Sigmoid colon (tissue), 7 donors: Measurements from ENCODE around the gene TNFSF18. TPM values are rescaled to one million over a fixed set of nuclear protein-coding genes. Genes with fewer than 3 reads are reported as not detected.
A peak's percentile ranks its signal among the peaks of the same experiment; 100 is the strongest.

Source experiments
- DNase-seq: peaks from one replicate; pipeline ENCODE4 v3.0.0-alpha.2; 2019
- H3K27ac ChIP-seq, 4 donors: fragments of 200-600 bp; sonication (generic); one replicate each; pipeline ENCODE4 v1.5.1; 2016 to 2019; ENCODE audit warnings: mild to moderate bottlenecking in 1 of 4
- H3K27me3 ChIP-seq, 3 donors: fragments of 200-600 bp; sonication (generic); one replicate each; pipeline ENCODE4 v1.5.1; 2019; ENCODE audit warnings: mild to moderate bottlenecking in 1 of 3
- H3K36me3 ChIP-seq, 4 donors: fragments of 200-600 bp; sonication (generic); one replicate each; pipeline ENCODE4 v1.5.1; 2016 to 2019
- H3K4me1 ChIP-seq, 4 donors: fragments of 200-600 bp; sonication (generic); one replicate each; pipeline ENCODE4 v1.5.1; 2017 to 2019
- H3K4me3 ChIP-seq, 4 donors: fragments of 200-600 bp; sonication (generic); one replicate each; pipeline ENCODE4 v1.5.1; 2017 to 2019; ENCODE audit warnings: mild to moderate bottlenecking in 2 of 4, moderate library complexity in 1 of 4
- H3K9me3 ChIP-seq, 4 donors: fragments of 200-600 bp in 3 of 4; sonication (generic) in 3 of 4; one replicate each; pipeline versions ENCODE4 v1.5.1 to v1.6.1; 2013 to 2019
- CTCF ChIP-seq, 4 experiments: fragments of 450-650 bp in 3 of 4; fragments of 200-600 bp in 1 of 4; IDR thresholded peaks; one replicate each; pipeline ENCODE4 v1.5.1; 2016 to 2019; ENCODE audit warnings: antibody characterized with exemption in 4 of 4, mild to moderate bottlenecking in 3 of 4, moderate library complexity in 2 of 4
- EP300 ChIP-seq, 4 donors: sonication (generic); formaldehyde crosslinking; IDR thresholded peaks; one replicate each; pipeline ENCODE4 v1.6.1; 2017; ENCODE audit warnings: antibody characterized with exemption in 4 of 4
- POLR2A ChIP-seq, 2 donors: fragments of 450-650 bp; IDR thresholded peaks; one replicate each; pipeline ENCODE4 v1.6.1; 2016; ENCODE audit warnings: antibody characterized with exemption in 2 of 2, mild to moderate bottlenecking in 2 of 2, moderate library complexity in 2 of 2
- POLR2AphosphoS5 ChIP-seq, 4 donors: sonication (generic); formaldehyde crosslinking; IDR thresholded peaks; one replicate each; pipeline ENCODE4 v1.6.1; 2017; ENCODE audit warnings: antibody characterized with exemption in 4 of 4
- WGBS, 2 donors: extraction: QIAGEN DNeasy Blood & Tissue Kit; methylation state at CpG; one replicate each; pipeline ENCODE4 v1.1.7; 2013; 5-methylcytosine and 5-hydroxymethylcytosine counted together
- intact Hi-C: fragments of 100-400 bp; cut with DNase I; formaldehyde crosslinking; loops from one replicate; pipeline ENCODE4 v1.15.1; 2023
- polyA plus RNA-seq, 3 donors: library from polyadenylated mRNA; stranded (reverse); fragments of 200-250 nt; gene quantifications; one replicate each; pipeline ENCODE4 v1.2.3, GENCODE V29; 2013
- total RNA-seq, 4 donors: library from RNA; depleted of rRNA; stranded (reverse); fragments of >200 nt; gene quantifications; one replicate each; pipeline ENCODE4 v1.1.0, GENCODE V29; 2016
- donor health status: healthy with polysubstance abuse.
- donor health status: Bipolar disorder and iron deficiency.
- donor health status: healthy.

TNFSF18 gene
- total and polyA plus RNA-seq, 7 donors = 0.06 to 0.55 TPM; not detected in 5

GRCh38 chr1:173064011-173064410, 13.3 kb upstream of the TNFSF18 start:
- Histone ChIP-seq H3K27ac (peak overlapping the region in 2 of 4 donors; percentile 4 to 51), H3K9me3 (peaks cover 0 to 2% (median 0%) of the 10 kb centered on the region in 4 donors), H3K4me1 (peaks cover 0 to 25% (median 8%) of the 10 kb centered on the region in 4 donors), H3K27me3 (no peaks in the 10 kb centered on the region), H3K36me3 (no peaks in the 10 kb centered on the region), H3K4me3 (no peak overlapping the region)
- intact Hi-C loops = no loop called here
- TF ChIP-seq POLR2AphosphoS5 (IDR thresholded peaks at IDR 0.05) (peak in 2 of 4 donors; percentile 20 to 31), POLR2A (IDR thresholded peaks at IDR 0.05) (no peak)
- no peak for DNase-seq
- 75 to 81% methylated on average over 3 of the region's 3 CpGs for WGBS, 2 donors

- no peak overlapping the region for H3K27ac ChIP-seq
- no peak overlapping the region for H3K4me3 ChIP-seq
- no peaks in the 10 kb centered on the region for H3K27me3 ChIP-seq
- TF ChIP-seq POLR2A (IDR thresholded peaks at IDR 0.05) (no peak), POLR2AphosphoS5 (IDR thresholded peaks at IDR 0.05) (no peak), CTCF (IDR thresholded peaks at IDR 0.05) (no peak), EP300 (IDR thresholded peaks at IDR 0.05) (no peak)
- peaks cover 0 to 2% (median 0%) of the 10 kb centered on the region in 4 donors for H3K9me3 ChIP-seq
- no peak for DNase-seq
- no peaks in the 10 kb centered on the region for H3K36me3 ChIP-seq
- H3K4me1 ChIP-seq = peaks cover 0 to 25% (median 8%) of the 10 kb centered on the region in 4 donors
- 81 to 85% methylated on average over 1 of the region's 1 CpG for WGBS, 2 donors
- intact Hi-C loops = no loop called here
Measured at GRCh38 chr1:173063171-173063570, 12.4 kb upstream of the TNFSF18 start.

- DNase-seq = no peak
- Histone ChIP-seq H3K4me1 (peaks cover 0 to 25% (median 8%) of the 10 kb centered on the region in 4 donors), H3K4me3 (no peak overlapping the region), H3K27me3 (no peaks in the 10 kb centered on the region), H3K9me3 (peaks cover 0 to 2% (median 0%) of the 10 kb centered on the region in 4 donors), H3K36me3 (no peaks in the 10 kb centered on the region), H3K27ac (no peak overlapping the region)
- WGBS, 2 donors = 56 to 80% methylated on average over 1 of the region's 1 CpG
- intact Hi-C loops = no loop called here
- TF ChIP-seq POLR2A (IDR thresholded peaks at IDR 0.05) (no peak), CTCF (IDR thresholded peaks at IDR 0.05) (no peak), EP300 (IDR thresholded peaks at IDR 0.05) (no peak), POLR2AphosphoS5 (IDR thresholded peaks at IDR 0.05) (no peak)
Measured at GRCh38 chr1:173062150-173062938, 11.6 kb upstream of the TNFSF18 start.

GRCh38 chr1:173058556-173058955, 7.8 kb upstream of the TNFSF18 start:
- no peak overlapping the region for H3K4me3 ChIP-seq
- no peak for DNase-seq
- no peaks in the 10 kb centered on the region for H3K27me3 ChIP-seq
- no peak overlapping the region for H3K27ac ChIP-seq
- TF ChIP-seq CTCF (IDR thresholded peaks at IDR 0.05) = no peak
- TF ChIP-seq POLR2AphosphoS5 (IDR thresholded peaks at IDR 0.05) = no peak
- no peak for TF ChIP-seq EP300 (IDR thresholded peaks at IDR 0.05)
- TF ChIP-seq POLR2A (IDR thresholded peaks at IDR 0.05) = no peak
- H3K4me1 ChIP-seq = peaks cover 0 to 14% (median 1%) of the 10 kb centered on the region in 4 donors
- 89 to 90% methylated on average over 1 of the region's 1 CpG for WGBS, 2 donors
- H3K36me3 ChIP-seq = no peaks in the 10 kb centered on the region
- H3K9me3 ChIP-seq = no peaks in the 10 kb centered on the region
- intact Hi-C loops = no loop called here

GRCh38 chr1:173057984-173058383, 7.2 kb upstream of the TNFSF18 start:
- Histone ChIP-seq H3K4me1 (peaks cover 0 to 9% (median under 1%) of the 10 kb centered on the region in 4 donors), H3K27me3 (no peaks in the 10 kb centered on the region), H3K36me3 (no peaks in the 10 kb centered on the region), H3K4me3 (no peak overlapping the region), H3K27ac (no peak overlapping the region), H3K9me3 (no peaks in the 10 kb centered on the region)
- intact Hi-C loops = no loop called here
- DNase-seq = no peak
- TF ChIP-seq POLR2AphosphoS5 (IDR thresholded peaks at IDR 0.05) (no peak), POLR2A (IDR thresholded peaks at IDR 0.05) (no peak), EP300 (IDR thresholded peaks at IDR 0.05) (no peak), CTCF (IDR thresholded peaks at IDR 0.05) (no peak)
